MM.1S (cell line): ENCODE measurements around the gene CDKL2.

Experiments
- EZH2 ChIP-seq: fragments of 300-600 bp; sonication (generic); optimal IDR thresholded peaks from 2 replicates; pipeline ENCODE3; 2017; ENCODE audit warnings: low read depth, mild to moderate bottlenecking, antibody characterized with exemption, low read length, mixed read lengths
- EZH2phosphoT487 ChIP-seq: fragments of 300-600 bp; sonication (generic); IDR thresholded peaks from 2 replicates; pipeline ENCODE4 v1.6.1; 2018; ENCODE audit warnings: antibody characterized with exemption, low read length
- TF ChIP-seq, protein P1 (sequence below): fragments of 300-600 bp; sonication (generic); IDR thresholded peaks from 2 replicates; pipeline ENCODE4 v1.5.1; 2016; ENCODE audit warnings: antibody characterized with exemption, low read length, mixed read lengths

DNA sequence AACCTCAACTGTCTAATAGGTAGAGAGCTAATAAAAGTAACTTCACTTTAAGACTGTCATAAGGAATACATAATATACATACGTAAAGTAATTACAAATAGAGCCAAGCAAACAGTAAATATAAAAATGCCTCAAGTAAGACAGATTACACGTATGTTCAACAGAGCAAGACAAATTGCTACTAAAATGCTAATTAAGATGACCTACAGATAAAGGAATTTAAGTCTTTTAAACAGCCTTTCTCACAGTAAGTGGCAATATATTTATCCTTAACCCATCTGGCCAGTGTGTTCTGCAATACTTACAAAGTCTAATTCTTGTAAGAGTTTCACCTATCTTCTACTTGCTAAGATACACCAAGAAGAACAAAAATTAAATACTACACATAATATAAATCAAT is 30.2 kb upstream of the CDKL2 start:
- TF ChIP-seq, protein P1, sequence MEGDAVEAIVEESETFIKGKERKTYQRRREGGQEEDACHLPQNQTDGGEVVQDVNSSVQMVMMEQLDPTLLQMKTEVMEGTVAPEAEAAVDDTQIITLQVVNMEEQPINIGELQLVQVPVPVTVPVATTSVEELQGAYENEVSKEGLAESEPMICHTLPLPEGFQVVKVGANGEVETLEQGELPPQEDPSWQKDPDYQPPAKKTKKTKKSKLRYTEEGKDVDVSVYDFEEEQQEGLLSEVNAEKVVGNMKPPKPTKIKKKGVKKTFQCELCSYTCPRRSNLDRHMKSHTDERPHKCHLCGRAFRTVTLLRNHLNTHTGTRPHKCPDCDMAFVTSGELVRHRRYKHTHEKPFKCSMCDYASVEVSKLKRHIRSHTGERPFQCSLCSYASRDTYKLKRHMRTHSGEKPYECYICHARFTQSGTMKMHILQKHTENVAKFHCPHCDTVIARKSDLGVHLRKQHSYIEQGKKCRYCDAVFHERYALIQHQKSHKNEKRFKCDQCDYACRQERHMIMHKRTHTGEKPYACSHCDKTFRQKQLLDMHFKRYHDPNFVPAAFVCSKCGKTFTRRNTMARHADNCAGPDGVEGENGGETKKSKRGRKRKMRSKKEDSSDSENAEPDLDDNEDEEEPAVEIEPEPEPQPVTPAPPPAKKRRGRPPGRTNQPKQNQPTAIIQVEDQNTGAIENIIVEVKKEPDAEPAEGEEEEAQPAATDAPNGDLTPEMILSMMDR = no peak
- no peak for TF ChIP-seq EZH2phosphoT487
- no peak for TF ChIP-seq EZH2
